Left forelimb (tissue), 1 donor: ENCODE data around the gene SRPK2.
"Not testable (repeated sequence)": the region's sequence is repeated elsewhere in the genome, so short reads cannot be mapped to it uniquely, and the experiment has no call there.

Experiments
- DNase-seq: peaks from one replicate; pipeline ENCODE4 v3.0.0-alpha.2; 2018; ENCODE audit warnings: low spot score

SRPK2 gene

DNA sequence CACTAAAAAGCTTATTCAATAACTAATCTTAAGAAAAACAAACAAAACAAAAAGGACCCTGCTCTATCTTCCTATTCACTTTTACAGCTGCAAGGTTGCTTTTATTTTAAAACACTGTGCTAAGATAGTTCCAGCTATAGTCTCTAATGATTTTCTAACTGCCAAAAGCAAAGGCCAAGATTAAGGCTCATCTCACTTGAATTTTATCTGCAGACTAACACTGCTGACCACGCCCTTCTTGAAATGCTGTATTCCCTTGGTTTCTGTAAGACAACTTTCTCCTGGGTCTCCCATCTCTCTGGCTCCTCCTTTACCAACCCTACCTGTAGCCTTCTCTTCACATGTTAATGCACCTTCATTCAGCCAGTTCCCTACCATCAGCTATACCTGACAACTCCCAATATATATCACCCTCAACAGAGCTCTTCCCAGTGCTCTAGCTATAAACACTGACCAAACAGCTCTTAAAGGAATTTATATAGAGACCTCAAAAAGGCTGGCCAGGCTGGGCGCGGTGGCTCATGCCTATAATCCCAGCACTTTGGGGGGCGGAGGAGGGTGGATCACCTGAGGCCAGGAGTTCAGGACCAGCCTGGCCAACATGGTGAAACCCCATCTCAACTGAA is 11.7 kb downstream of the SRPK2 start:
- DNase-seq, result no peak

DNA sequence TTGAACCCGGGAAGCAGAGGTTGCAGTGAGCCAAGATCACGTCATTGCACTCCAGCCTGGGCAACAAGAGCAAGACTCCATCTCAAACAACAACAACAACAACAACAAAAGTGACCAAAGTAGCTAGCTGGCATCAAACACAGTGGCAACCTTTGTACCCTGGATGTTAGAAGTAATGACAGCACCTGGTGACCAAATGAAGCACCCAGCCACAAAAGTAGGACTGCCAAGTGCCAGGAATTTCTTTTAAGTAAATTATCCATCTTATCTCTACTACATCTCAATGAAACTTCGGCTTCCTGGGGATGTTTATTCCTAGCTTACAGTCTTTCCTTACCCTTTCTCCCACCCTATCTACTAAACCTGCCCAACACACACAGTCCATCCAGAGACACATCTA is 18.8 kb downstream of the SRPK2 start:
- DNase-seq, result no peak

DNA sequence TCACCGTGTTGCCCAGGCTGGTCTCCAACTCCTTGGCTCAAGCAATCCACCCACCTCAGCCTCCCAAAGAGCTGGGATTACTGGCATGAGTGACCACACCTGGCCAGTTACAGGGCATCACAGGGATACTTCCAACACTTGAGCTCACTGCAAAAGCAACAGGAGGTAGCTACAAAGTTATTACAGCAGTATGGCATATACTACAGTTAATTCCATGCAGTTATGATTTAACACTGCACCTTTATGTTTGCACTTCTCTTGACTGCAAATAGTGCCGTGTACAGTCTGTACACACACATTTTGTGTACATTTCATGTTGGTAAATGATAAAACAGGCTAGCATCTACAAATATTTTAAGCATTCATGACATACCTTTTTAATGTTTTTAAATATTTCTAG is 21.3 kb downstream of the SRPK2 start:
- DNase-seq, result no peak

DNA sequence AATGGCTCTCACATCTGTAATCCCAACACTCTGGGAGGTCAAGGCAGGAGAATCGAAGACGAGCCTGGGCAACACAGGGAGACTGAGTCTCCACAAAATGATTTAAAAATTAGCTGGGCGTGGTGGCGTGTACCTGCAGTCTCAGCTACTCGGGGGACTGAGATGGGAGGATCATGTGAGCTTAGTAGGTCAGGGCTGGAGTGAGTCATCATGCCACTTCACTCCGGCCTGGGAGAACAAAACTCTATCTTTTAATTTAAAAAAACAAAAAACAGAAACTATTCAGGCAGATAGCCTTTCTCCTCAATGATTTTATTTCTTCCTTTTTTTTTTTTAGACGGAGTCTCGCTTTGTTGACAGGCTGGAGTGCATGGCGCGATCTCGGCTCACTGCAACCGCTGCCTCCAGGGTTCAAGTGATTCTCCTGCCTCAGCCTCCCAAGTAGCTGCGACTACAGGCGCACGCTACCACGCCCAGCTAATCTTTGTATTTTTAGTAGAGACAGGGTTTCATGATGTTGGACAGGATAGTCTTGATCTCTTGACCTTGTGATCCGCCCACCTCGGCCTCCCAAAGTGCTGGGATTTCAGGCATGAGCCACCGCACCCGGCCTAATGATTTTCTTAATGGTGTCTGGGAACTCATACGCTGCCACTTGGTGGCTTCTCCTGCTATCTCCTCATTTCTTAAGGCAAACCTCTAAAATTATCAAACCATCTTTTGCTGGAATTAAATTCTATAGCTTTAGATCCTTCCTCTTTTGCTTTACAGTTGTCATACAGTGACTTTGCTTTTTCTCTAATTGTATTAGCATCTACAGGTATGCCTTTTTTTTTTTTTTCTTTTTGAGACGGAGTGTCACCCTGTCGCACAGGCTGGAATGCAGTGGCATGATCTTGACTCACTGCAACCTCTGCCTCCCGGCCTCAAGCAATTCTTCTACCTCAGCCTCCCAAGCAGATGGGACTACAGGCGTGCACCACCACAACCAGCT is 22.9 kb downstream of the SRPK2 start:
- DNase-seq, result no peak

DNA sequence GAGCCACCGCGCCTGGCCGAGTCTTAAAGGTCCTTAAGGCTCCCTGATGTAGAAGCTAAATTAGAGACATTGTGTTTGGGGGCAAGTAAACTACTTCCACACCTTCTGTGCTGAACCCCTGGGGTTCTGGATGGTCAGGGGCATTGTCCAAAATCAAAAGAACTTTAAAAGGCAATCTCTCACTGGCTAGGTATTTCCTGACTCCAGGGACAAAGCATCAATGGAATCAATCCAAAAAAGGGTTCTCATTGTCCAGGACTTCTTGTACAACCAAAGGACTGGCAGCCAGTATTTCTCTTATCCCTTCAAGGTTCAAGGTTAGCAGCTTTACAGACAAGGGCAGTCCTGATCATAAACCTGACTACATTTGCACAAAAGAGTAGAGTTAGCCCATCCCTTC is 24.0 kb downstream of the SRPK2 start:
- no peak for DNase-seq

DNA sequence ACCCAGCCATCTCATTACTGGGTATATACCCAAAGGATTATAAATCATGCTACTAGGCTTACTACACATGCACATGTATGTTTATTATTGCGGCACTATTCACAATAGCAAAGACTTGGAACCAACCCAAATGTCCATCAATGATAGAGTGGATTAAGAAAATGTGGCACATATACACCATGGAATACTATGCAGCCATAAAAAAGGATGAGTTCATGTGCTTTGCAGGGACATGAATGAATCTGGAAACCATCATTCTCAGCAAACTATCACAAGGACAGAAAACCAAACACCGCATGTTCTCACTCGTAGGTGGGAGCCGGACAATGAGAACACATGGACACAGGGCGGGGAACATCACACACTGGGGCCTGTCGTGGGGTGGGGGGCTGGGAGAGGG is 25.1 kb downstream of the SRPK2 start:
- DNase-seq, result not testable (repeated sequence)

DNA sequence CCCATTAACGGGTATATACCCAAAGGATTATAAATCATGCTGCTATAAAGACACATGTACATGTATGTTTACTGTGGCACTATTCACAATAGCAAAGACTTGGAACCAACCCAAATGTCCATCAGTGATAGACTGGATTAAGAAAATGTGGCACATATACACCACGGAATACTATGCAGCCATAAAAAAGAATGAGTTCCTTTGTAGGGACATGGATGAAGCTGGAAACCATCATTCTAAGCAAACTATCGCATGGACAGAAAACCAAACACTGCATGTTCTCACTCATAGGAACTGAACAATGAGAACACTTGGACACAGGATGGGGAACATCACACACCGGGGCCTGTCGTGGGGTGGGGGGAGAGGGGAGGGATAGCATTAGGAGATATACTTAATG is 26.0 kb downstream of the SRPK2 start:
- not testable (repeated sequence) for DNase-seq

DNA sequence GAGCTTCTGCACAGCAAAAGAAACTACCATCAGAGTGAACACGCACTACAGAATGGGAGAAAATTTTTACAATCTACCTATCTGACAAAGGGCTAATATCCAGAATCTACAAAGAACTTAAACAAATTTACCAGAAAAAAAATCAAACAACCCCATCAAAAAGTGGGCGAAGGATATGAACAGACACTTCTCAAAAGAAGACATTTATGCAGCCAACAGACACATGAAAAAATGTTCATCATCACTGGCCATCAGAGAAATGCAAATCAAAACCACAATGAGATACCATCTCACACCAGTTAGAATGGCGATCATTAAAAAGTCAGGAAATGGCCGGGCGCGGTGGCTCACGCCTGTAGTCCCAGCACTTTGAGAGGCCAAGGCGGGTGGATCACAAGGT is 26.7 kb downstream of the SRPK2 start:
- not testable (repeated sequence) for DNase-seq

DNA sequence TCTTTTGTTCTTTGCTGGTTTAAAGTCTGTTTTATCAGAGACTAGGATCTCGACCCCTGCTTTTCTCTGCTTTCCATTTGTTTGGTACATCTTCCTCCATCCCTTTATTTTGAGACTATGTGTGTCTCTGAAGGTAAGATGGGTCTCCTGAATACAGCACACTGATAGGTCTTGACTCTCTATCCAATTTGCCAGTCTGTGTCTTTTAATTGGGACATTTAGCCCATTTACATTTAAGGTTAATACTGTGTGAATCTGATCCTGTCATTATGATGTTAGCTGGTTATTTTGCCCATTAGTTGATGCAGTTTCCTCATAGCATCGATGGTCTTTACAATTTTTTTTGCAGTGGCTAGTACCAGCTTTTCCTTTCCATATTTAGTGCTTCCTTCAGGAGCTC is 28.6 kb downstream of the SRPK2 start:
- DNase-seq, result not testable (repeated sequence)

DNA sequence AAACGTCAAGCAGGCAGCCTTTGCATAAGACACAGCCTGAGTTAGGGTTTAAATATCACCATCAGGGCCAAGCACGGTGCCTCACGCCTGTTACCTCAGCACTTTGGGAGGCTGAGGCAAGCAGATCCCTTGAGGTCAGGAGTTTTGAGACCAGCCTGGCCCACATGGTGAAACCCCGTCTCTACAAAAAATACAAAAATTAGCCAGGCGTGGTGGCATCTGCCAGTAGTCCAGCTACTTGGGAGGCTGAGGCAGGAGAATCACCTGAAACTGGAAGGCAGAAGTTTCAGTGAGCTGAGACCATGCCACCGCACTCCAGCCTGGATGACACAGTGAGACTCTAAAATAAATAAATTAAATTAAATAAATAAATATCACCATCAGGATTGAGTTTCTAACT is 33.0 kb downstream of the SRPK2 start:
- no peak for DNase-seq

DNA sequence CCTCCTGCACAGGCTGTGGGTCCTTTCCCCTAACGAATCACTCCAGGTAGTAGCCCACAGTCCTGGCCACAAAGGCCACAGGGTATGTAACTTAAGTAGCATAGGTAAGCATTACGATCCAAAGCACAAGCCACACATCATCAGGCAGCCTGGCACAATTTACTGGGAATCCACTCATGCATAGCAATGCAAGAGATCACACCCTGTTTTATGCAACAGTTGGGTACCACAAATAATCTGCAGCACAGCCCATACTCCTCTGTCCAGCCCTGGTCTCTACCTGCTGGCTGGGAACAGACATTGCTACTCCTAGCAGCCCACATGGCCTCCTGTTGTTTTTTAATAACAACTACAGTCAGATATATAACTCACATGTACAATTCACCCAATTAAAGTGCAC is 34.3 kb downstream of the SRPK2 start:
- DNase-seq, result no peak

DNA sequence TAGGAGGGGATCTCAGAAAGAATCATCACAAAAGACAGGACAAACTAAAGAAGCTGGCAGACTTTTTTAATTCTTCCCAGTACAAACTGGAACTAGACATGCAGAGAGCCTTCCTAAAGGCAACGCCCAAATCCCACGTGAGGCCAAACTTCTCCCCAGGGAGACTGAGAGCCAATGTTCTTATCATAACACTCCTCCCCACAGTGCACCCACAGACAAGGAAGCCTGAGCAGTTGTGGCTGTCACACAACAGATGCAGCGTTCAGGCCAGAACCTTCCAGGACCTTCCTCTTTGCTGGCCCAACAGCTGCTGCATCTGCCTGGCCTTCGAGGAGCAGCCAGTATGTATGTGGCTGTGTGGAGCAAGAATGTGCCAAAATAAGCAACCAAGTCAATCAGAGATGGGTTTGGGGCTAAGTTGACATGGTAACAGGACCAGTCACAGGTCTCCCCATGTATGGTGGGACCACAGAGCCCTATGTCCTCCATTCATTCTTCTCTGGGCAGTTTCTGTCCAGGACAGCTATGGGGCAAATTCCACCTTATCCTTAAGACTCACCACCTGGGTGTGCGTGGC is 34.9 kb downstream of the SRPK2 start:
- DNase-seq, result no peak

DNA sequence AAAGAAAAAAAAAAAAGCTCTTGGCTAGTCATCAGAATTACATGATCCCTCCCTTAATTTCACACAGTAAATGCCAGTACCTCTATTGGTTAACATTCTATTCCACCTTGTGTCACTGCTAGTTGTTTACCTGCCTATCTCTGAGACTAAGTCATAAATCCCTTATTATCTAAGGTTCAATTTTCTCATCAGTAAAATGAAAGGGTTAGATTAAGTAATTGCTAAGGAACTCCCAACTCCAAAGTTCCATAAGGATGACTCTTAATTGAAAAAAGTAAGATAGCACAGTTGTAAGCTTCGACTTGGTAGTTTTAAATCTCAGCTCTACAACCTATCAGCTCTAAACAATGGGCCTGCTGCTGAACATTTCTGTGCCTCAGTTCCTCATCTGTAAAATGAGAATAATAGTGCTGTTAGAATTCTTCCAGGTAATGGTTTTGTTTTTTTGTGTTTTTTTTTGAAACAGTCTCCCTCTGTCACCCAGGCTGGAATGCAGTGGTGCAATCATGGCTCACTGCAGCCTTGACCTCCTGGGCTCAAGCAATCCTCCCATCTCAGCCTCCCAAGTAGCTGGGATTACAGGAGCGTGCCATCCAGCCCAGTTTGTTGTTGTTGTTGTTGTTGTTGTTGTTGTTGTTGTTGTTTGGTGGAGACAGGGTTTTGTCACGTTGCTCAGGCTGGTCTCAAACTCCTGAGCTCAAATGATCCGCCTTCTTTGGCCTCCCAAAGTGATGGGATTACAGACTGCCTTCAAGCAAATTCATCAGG is 35.6 kb downstream of the SRPK2 start:
- no peak for DNase-seq

DNA sequence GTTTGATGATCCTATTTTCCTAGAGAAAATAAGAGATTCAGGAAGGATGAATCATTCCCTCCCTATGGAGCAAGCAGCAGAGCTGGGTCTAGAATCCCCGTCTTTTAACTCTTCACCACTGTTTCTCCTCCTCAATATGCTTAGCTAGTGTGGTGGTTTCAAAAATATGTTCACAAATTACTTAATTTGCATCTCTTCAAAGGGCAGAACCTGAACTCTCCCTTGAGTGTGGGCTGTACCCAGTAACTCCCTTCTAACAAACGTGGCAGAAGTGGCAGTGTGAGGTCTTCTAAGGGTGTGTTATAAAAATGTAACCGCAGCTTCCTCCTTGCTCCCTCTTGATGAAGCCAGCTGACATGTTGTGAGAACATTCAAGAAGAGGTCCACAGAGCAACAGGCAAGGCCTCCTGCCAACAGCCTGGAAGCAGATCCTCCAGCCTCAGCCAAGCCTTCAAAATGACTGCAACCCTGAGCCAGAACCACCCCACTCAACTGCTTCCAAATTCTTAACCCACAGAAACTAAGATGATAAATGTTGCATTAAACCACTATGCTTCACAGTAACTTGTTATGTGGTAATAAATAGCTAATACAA is 36.6 kb downstream of the SRPK2 start:
- DNase-seq, result peak; percentile 80

DNA sequence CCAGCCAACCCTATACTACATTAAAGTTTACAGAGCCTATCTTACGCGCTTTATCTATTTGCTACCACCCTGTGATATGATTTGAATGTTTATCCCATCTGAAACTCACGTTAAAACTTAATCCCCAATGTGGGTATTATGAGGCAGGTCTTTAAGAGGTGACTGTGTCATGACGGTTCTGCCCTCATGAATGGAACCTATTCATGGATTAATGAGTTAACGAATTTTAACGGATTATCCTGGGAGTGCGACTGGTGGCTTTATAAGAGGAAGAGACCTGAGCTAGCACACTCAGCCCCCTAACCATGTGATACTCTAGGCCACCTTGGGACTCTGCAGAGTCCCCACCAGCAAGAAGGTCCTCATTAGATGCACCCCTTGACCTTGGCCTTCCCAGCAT is 37.8 kb downstream of the SRPK2 start:
- DNase-seq, result no peak

DNA sequence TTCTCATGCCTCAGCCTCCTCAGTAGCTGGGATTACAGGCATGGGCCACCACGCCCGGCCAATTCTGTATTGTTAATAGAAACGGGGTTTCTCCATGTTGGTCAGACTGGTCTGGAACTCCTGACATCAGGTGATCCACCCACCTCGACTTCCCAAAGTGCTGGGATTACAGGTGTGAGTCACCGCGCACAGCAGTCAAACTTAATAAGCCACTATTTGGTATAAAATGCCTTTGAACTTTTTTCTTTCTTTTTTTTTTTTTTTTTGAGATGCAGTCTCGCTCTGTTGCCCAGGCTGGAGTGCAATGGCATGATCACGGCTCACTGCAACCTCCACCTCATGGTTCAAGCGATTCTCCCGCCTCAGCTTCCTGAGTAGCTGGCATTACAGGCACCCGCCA is 40.5 kb downstream of the SRPK2 start:
- DNase-seq, result not testable (repeated sequence)

DNA sequence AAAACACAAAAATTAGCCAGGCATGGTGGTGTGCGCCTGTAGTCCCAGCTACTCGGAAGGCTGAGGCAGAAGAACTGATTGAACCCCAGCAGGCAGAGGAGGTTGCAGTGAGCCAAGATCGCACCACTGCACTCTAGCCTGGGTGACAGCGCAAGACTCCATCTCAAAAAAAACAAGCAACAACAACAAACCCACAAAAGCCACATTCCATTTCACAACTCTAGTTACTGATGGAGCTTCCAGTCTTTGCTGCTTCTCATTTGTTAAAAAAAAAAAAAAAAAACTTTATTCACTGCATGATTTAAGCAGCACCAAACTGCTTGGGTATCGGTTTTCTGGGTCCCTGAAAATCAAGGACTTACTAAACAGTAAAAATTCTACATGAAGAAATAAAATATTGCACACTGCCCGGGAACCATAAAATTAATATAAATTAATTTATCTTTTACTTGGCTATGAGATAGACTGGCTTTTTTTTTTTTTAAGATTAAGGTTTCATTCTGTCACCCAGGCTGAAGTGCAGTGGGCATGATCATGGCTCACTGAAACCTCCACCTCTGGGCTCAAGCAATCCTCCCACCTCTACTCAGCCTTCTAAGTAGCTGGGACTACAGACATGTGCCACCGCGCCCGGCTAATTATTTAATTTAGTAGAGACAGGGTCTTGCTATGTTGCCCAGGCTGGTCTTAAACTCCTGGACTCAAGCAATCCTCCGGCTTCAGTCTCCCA is 42.0 kb downstream of the SRPK2 start:
- DNase-seq, result no peak

DNA sequence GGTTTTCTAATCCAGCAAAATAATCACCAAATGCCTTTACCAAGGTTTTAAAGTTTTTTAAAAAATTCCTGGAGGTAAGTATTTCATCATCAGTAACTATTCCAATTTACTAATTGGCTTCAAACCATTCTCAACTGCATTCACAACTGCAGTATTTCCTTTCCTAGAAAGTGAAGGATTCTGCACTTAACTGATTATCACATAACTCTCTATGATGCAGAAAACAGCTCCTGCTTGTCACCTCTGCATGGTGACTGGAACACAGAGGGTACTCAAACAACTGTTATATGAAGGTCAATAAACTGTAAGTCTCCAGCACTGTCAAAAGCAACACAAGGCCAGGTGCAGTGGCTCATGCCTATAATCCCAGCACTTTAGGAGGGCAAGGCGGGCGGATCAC is 42.6 kb downstream of the SRPK2 start:
- no peak for DNase-seq

DNA sequence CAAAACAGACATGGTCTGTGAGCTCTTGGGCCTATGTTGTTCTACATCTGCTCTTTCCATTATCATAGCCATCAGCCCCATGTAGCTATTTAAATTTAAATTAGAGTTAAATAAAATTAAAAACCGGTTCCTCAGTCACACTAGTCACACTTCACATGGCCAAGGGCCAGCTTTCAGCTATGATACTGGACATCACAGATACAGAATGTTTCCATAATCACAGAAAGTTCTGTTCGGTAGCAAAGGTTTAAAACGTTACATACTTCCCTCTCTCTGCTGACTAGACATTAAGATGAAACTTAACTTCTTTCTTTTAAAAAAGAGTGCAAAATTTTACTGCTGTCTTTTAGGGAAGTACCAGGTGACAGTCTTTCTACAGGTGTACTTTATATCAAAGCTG is 43.0 kb downstream of the SRPK2 start:
- DNase-seq, result no peak

DNA sequence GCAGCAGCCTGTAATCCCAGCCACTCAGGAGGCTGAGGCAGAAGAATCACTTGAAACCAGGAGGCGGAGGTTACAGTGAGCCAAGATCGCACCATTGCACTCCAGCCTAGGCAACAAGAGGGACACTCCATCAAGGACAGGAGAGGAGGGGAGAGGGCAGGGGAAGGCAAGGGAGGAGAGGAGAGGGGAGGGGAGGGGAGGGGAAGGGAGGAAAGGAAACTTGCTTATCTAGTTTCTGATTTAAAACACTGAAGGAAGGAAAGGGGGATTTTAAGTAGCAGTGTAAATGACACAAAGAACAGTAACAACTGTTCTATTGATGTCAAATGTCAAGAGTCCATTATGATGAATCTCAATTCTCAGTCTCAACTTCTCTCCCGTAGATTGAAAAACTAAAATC is 43.7 kb downstream of the SRPK2 start:
- no peak for DNase-seq
